ENCODE data around the gene FRY. TPM values are rescaled to one million over a fixed set of nuclear protein-coding genes. Genes with fewer than 3 reads are reported as not detected.

FRY gene
- total and polyA plus RNA-seq, 2 of the 13 experiments (the other 11 are each of a cell fraction or from before 2014, with no cell fraction given) = 8.2 to 13.1 TPM

DNA sequence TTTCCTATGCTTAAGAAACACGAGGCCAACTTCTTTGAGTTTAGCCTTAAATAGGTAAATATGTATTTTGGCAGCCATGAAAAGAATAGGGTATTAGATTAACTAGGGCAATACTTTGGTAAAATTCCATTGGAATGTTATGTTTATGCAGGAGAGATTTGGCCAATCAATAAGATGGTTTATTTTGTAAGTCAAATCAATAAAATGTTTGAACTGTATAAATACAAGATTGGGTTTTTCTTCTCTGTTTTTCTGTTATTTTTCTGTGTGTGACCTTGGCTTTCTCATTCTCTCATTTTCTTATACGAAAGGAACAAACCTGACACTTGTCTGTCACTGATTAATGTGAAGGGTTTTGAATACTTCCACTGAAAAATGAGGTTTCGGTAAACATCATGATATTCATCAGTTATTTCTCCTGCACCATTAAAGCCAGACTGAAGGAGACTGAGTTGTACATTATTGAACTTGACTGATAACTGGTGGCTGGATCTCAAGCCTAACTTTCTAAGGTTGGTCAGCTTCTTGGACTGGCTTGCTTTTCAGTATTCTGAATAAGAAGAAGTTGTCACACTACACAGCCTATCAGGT lies 8.6 kb downstream of the FRY start:
- CTCF ChIA-PET (ENCODE audit: low intra/inter-chr PET ratio, low total read pairs) = no interaction called here
- no TSS peak for BruUV-seq (replicated peaks)
- TF ChIP-seq RCOR2 (CRISPR knock-in tag; IDR thresholded peaks at IDR 0.05) = peak; percentile 61; the same call in 1 of the 2 replicates
- peak; percentile 90 for TF ChIP-seq ZNF710 (CRISPR knock-in tag; IDR thresholded peaks at IDR 0.05; ENCODE audit: borderline replicate concordance)
- no peak for TF ChIP-seq AHR (CRISPR knock-in tag; IDR thresholded peaks at IDR 0.05)
- TF ChIP-seq FOXA3 (CRISPR knock-in tag; IDR thresholded peaks at IDR 0.05) = peak; percentile 67
- peak; percentile 62 for TF ChIP-seq RARA (CRISPR knock-in tag; IDR thresholded peaks at IDR 0.05)
- TF ChIP-seq FOXJ3 (CRISPR knock-in tag; IDR thresholded peaks at IDR 0.05; ENCODE audit: borderline replicate concordance) = peak; percentile 48; the same call in 1 of the 2 replicates
- TF ChIP-seq STAT6 (CRISPR knock-in tag; IDR thresholded peaks at IDR 0.05; ENCODE audit: borderline replicate concordance) = no peak
- TF ChIP-seq ATF2 (CRISPR knock-in tag; IDR thresholded peaks at IDR 0.05) = 0 out of 2 replicates have a peak, but pooled peaks have one; percentile 10
- peak in 1 of 2 experiments; percentile 78; a peak in 1 of 4 replicates for TF ChIP-seq EP300 (IDR thresholded peaks at IDR 0.05; ENCODE audit: low read depth in 2 of 2, low read length in 2 of 2)
- no peak for TF ChIP-seq EP300 (CRISPR knock-in tag; IDR thresholded peaks at IDR 0.05; ENCODE audit: borderline replicate concordance)
- no peak for TF ChIP-seq HDAC2 (CRISPR knock-in tag; IDR thresholded peaks at IDR 0.05)
- TF ChIP-seq MAFG (CRISPR knock-in tag; IDR thresholded peaks at IDR 0.05) = no peak
- TF ChIP-seq ATF1 (CRISPR knock-in tag; IDR thresholded peaks at IDR 0.05) = no peak

More for the DNA sequence above, 8.6 kb downstream of the FRY start:
- Histone ChIP-seq H3K79me2 (ENCODE audit: insufficient read depth, low read length) (peaks cover 10% of the 10 kb centered on the region), H2AFZ (ENCODE audit: low read length) (no peak overlapping the region), H4K20me1 (ENCODE audit: insufficient read depth, low read length) (no peaks in the 10 kb centered on the region), H3K9me3 (ENCODE audit: low read length) (no peaks in the 10 kb centered on the region), H3K4me3 (replicated peaks in 1 of 3; ENCODE audit: insufficient read depth in 1 of 3, low read depth in 2 of 3, low read length in 3 of 3) (no peak overlapping the region), H3K4me1 (ENCODE audit: insufficient read depth, low read length) (peaks cover 70% of the 10 kb centered on the region), H3K4me2 (ENCODE audit: low read depth, low read length) (0 out of 2 replicates have a peak overlapping the region, but pooled peaks have one; percentile 16), H3K36me3 (replicated peaks in 1 of 2; ENCODE audit: control insufficient read depth in 1 of 2, insufficient read depth in 2 of 2, low read length in 2 of 2) (peaks cover 7 to 10% of the 10 kb centered on the region in 2 experiments; a peak in 4 of 5 replicates), H3K27me3 (ENCODE audit: control insufficient read depth in 1 of 2, insufficient read depth in 2 of 2, low read length in 2 of 2) (no peaks in the 10 kb centered on the region), H3K9ac (ENCODE audit: insufficient read depth, low read depth, low read length) (no peak overlapping the region; the same call in 1 of the 2 replicates), H3K27ac (ENCODE audit: extremely low read length, insufficient read depth, low read length) (peak overlapping the region; percentile 46)
- POLR2A ChIA-PET = interaction anchor here (0.9 to 2.3 kb wide), 3 partner anchors 9 to 20 kb away, joined by 3 to 7 read pairs (median 6); partner anchors contain the start of gene FRY
- ATAC-seq (peak; percentile 66), FAIRE-seq (no peak), DNase-seq (ENCODE audit: low spot score) (no peak)
- 20% methylated on average over 3 of the region's 3 CpGs for WGBS (ENCODE audit: low lambda C conversion rate)
- intact Hi-C loops (cut with micrococcal nuclease; ENCODE audit: unreplicated experiment) = no loop called here
- in situ Hi-C loops (cut with HindIII; ENCODE audit: extremely low pct_ligation_motif_present, low pct_unique_long_range_greater_than_20kb) = loop anchor here (25.0 kb wide), 2 partner anchors 97 to 397 kb away; partner anchors contain the start of gene N4BP2L1

All from HepG2 (cell line).